ENCODE data around the gene F2R. TPM values are rescaled to one million over a fixed set of nuclear protein-coding genes. Genes with fewer than 3 reads are reported as not detected.

Gene F2R
- total RNA-seq, 2 donors from 2014 or later: 16.1 to 46.7 TPM

DNA sequence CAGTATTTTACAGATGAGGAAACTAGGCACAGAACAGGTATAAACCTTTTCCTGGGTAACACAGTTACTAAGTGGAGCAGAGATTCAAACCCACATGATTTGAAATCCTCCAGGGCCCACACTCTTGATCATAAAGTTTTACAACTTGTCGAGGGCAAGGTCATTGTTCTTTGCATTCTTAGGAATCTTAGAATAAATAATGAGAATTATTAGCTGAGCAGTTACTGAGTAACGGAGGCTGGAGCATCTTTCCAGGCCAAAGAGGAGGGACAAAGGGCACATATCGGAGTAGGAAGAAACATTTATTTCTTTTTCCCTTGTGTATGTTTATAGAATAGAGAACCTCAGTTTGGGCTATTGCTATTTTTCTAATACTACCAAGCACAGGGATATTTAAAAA, 27.1 kb upstream of the F2R start:
- no peak for DNase-seq (ENCODE audit: low spot score)
- TF ChIP-seq CTCF (IDR thresholded peaks at IDR 0.05): no peak
- Histone ChIP-seq H3K4me1 (peaks cover 0 to 5% of the 10 kb centered on the region in 2 donors), H3K36me3 (no peaks in the 10 kb centered on the region), H3K9me3 (no peaks in the 10 kb centered on the region), H3K4me3 (no peak overlapping the region), H3K27me3 (no peaks in the 10 kb centered on the region), H3K27ac (no peak overlapping the region)

GRCh38 chr5:76689321-76690036, 26.4 kb upstream of the F2R start:
- TF ChIP-seq CTCF (IDR thresholded peaks at IDR 0.05): no peak
- Histone ChIP-seq H3K27me3 (no peaks in the 10 kb centered on the region), H3K27ac (no peak overlapping the region), H3K36me3 (no peaks in the 10 kb centered on the region), H3K9me3 (no peaks in the 10 kb centered on the region), H3K4me3 (no peak overlapping the region), H3K4me1 (peaks cover 0 to 5% of the 10 kb centered on the region in 2 donors)
- DNase-seq (ENCODE audit: low spot score): no peak

DNA sequence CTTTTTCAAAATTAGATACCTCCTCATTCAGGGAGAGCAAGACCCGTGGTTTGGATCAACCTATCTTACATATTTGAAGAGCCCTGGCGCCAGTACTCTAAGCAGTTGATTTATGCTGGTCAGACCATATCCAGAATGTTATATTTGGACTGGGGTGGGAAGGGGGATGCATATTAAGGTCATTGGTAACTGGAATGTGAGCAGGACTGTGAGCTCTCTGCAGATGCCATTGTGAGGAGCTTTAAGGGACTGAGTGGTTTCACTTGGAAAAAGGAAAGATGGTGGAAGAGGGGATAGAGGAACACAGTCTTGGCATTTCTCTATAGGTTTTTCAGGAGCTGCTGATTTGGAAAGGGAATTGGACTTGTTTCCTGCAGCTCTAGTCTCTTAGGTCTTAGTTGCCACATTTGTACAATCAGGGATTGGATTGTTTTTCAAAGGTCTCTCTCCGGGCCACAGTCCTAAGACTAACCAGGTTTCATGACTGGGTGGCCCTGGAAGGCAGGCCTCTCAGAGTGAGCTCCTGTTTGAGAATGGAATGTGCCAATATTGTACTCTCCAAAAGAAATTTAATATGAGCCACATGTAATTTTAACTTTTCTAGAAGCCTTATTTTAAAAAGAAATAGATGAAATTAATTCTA, 25.8 kb upstream of the F2R start:
- H3K27ac ChIP-seq: no peak overlapping the region
- H3K27me3 ChIP-seq: no peaks in the 10 kb centered on the region
- H3K4me3 ChIP-seq: no peak overlapping the region
- H3K36me3 ChIP-seq: no peaks in the 10 kb centered on the region
- TF ChIP-seq CTCF (IDR thresholded peaks at IDR 0.05): no peak
- no peaks in the 10 kb centered on the region for H3K9me3 ChIP-seq
- peaks cover 0 to 5% of the 10 kb centered on the region in 2 donors for H3K4me1 ChIP-seq
- DNase-seq (ENCODE audit: low spot score): no peak

- Histone ChIP-seq H3K9me3 (no peaks in the 10 kb centered on the region), H3K36me3 (no peaks in the 10 kb centered on the region), H3K4me3 (no peak overlapping the region), H3K4me1 (peaks cover 0 to 5% of the 10 kb centered on the region in 2 donors), H3K27ac (peak overlapping the region; percentile 19 to 37), H3K27me3 (no peaks in the 10 kb centered on the region)
- no peak for TF ChIP-seq CTCF (IDR thresholded peaks at IDR 0.05)
- no peak for DNase-seq (ENCODE audit: low spot score)
These were observed 25.0 kb upstream of the F2R start for GRCh38 chr5:76690704-76691466.

DNA sequence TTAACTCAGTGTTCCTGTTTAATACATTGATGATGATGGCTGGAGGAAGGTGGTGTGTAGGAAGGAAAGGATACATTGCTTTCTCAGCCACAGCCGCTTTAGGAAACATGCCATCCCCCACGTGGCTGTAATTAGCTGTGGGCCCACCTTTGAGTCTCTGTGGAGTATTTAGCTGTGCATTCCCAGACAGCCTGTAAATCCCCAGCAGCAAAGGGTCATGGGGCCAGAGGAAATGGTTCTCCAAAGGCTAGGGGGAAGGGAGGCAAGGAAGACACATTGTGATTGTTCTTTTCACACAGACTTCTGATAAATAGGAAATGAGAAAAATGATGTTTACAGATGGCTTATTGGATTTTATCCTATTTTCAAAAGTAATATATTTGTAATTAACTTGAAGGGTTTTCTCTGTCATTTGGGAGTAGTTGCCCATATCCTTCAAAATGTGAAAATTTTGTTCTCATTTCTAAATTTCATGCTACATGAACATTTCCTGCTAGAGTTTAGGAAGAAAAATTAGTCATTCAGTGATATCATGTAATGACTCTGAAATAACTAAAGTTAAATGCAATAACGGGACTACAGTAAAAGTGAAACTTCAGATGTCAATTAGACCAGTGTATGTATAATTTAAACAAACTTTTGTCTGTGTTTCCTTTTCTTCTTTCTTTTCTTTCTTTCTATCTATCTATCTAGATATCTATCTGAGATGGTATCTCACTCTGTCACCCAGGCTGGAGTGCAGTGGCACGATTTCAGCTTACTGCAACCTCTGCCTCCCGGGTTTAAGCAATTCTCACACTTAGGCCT, 24.3 kb upstream of the F2R start:
- no peaks in the 10 kb centered on the region for H3K36me3 ChIP-seq
- peak overlapping the region; percentile 19 to 37 for H3K27ac ChIP-seq
- no peaks in the 10 kb centered on the region for H3K27me3 ChIP-seq
- H3K9me3 ChIP-seq: no peaks in the 10 kb centered on the region
- no peak for TF ChIP-seq CTCF (IDR thresholded peaks at IDR 0.05)
- no peak for DNase-seq (ENCODE audit: low spot score)
- H3K4me1 ChIP-seq: peaks cover 0 to 5% of the 10 kb centered on the region in 2 donors
- H3K4me3 ChIP-seq: no peak overlapping the region

Data from right atrium auricular region (tissue), 2 donors.